Effector memory CD8-positive, alpha-beta T cell (primary cell): ENCODE results near the gene USP12.

Source experiments
- ATAC-seq: fragments of 150-1000 bp; cut with Tn5 transposase; replicated peaks from 2 replicates; pipeline ENCODE4 v1.10.0; 2021; ENCODE audit warnings: mild to moderate bottlenecking, moderate library complexity
- DNase-seq, 3 experiments: peaks; one replicate each; pipeline ENCODE4 v3.0.0; 2021
- H3K27ac Mint-ChIP-seq, 2 donors: one replicate each; pipeline ENCODE4 v1.8.0; 2022; ENCODE audit warnings: mild to moderate bottlenecking in 2 of 2, mixed read lengths in 2 of 2, moderate library complexity in 2 of 2
- H3K27me3 Mint-ChIP-seq, 2 donors: one replicate each; pipeline ENCODE4 v1.8.0; 2022; ENCODE audit warnings: mixed read lengths in 2 of 2
- H3K36me3 Mint-ChIP-seq: one replicate; pipeline ENCODE4 v1.8.0; 2022; ENCODE audit warnings: mild to moderate bottlenecking, moderate library complexity, mixed read lengths; ENCODE audit not compliant: insufficient read depth
- H3K4me1 Mint-ChIP-seq, 2 donors: one replicate each; pipeline ENCODE4 v1.8.0; 2022; ENCODE audit warnings: low read depth in 2 of 2, mixed read lengths in 2 of 2
- H3K4me3 Mint-ChIP-seq, 2 donors: one replicate each; pipeline ENCODE4 v1.8.0; 2022; ENCODE audit warnings: mild to moderate bottlenecking in 2 of 2, mixed read lengths in 2 of 2, moderate library complexity in 2 of 2
- H3K9me3 Mint-ChIP-seq, 2 donors: one replicate each; pipeline ENCODE4 v1.8.0; 2022; ENCODE audit warnings: mixed read lengths in 2 of 2

The USP12 gene

DNA sequence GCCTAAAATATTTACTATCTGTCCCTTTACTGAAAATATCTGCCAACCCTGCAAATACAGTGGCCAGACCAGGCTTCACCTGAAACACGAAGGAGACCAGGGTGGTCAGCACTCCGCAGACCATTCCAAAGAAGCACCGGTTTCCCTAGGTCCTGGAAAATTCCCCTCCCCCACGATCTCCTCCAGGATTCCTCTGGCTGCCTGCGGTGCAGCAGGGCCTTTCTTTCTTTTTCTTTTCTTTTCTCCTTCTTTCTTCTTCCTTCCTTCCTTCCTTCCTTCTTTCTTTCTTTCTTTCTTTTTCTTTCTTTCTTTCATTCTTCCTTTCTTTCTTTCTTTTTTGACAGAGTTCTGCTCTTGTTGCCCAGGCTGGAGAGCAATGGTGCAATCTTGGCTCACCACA, 152.7 kb downstream of the USP12 start:
- H3K36me3 Mint-ChIP-seq, result no peaks in the 10 kb centered on the region
- no peak for DNase-seq
- H3K4me3 Mint-ChIP-seq, result no peak overlapping the region
- H3K9me3 Mint-ChIP-seq, result no peaks in the 10 kb centered on the region
- H3K27me3 Mint-ChIP-seq, result peaks cover 6 to 24% of the 10 kb centered on the region in 2 donors
- no peak overlapping the region for H3K27ac Mint-ChIP-seq
- ATAC-seq, result no peak
- no peaks in the 10 kb centered on the region for H3K4me1 Mint-ChIP-seq

DNA sequence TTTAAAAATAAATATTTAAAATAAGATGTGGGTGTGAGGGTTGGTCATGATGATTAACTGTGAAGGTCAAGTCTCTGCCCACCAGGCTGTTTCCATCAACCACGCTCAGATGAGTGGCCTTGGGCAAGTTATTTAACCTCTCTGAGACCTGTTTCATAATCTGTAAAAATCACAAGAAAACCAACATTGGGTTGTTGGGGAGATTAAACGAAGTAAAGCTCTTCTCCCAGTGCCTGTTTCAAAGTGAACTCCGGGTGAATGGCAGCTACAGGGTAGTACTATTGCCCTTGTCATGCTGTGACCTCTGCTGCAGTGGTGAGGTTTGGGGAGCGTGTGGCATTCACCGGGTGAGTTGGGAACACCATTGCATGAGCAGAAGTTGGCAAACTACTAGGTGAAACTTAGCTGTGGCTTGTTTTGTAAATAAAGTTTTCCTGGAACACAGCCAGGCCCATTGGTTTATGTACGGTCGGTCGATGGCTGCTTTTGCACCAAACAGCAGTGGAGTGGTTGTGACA, 153.2 kb downstream of the USP12 start:
- no peaks in the 10 kb centered on the region for H3K9me3 Mint-ChIP-seq
- DNase-seq (no peak), ATAC-seq (no peak)

DNA sequence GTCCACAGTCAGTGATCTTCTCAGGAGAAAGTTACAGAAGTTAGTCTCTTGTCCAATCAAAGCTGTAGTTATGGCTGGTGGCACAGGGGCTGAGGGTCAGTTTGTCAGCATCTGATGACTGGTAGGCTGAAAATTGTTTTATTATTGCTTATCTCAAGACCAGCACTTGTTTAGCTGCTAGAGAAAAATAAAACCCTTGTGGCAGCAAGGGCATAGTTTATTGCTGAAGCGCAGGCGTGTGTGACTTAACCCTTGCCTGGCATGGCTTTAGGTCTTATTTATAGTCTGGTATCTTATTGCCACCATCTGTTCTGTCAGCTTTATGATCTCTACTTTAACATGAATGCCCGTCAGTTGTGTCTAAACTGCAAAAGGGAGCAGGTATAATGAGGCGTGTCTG, 154.7 kb downstream of the USP12 start:
- Mint-ChIP-seq H3K27me3 (peaks cover 6 to 24% of the 10 kb centered on the region in 2 donors), H3K4me3 (no peak overlapping the region), H3K27ac (no peak overlapping the region), H3K9me3 (no peaks in the 10 kb centered on the region), H3K4me1 (no peaks in the 10 kb centered on the region), H3K36me3 (no peaks in the 10 kb centered on the region)
- ATAC-seq (no peak), DNase-seq (no peak)

More for the DNA sequence above, 153.2 kb downstream of the USP12 start:
- H3K4me3 Mint-ChIP-seq, result no peak overlapping the region
- H3K27ac Mint-ChIP-seq, result no peak overlapping the region
- no peaks in the 10 kb centered on the region for H3K36me3 Mint-ChIP-seq
- H3K27me3 Mint-ChIP-seq, result peaks cover 6 to 24% of the 10 kb centered on the region in 2 donors
- H3K4me1 Mint-ChIP-seq, result no peaks in the 10 kb centered on the region
